Endothelial cell of umbilical vein (primary cell): ENCODE results near the gene KAT2A.

Source experiments
- CTCF ChIP-seq, 2 donors: IDR thresholded peaks; 1 replicate in 1 of 2; 2 replicates in 1 of 2; pipeline ENCODE4 v1.5.1; 2011; ENCODE audit warnings: low read length in 2 of 2, mild to moderate bottlenecking in 2 of 2, moderate library complexity in 2 of 2, control low read depth in 1 of 2, inconsistent platforms in 1 of 2, low read depth in 1 of 2; ENCODE audit not compliant: insufficient read depth in 1 of 2; ENCODE audit errors: extremely low read depth in 1 of 2
- FOS ChIP-seq: IDR thresholded peaks from 2 replicates; pipeline ENCODE4 v1.6.1; 2011; ENCODE audit warnings: mild to moderate bottlenecking, low read length, moderate library complexity, borderline replicate concordance; ENCODE audit not compliant: insufficient read depth
- MAX ChIP-seq: IDR thresholded peaks from 2 replicates; pipeline ENCODE4 v1.6.1; 2011; ENCODE audit not compliant: insufficient read depth, insufficient read length
- MYC ChIP-seq: IDR thresholded peaks from one replicate; pipeline ENCODE4 v1.6.1; 2011; ENCODE audit warnings: mild to moderate bottlenecking, low read depth, low read length
- POLR2A ChIP-seq: IDR thresholded peaks from 2 replicates; pipeline ENCODE4 v1.6.1; 2012; ENCODE audit warnings: low read depth, mild to moderate bottlenecking, control low read depth, low read length
- POLR2AphosphoS5 ChIP-seq: IDR thresholded peaks from 2 replicates; pipeline ENCODE4 v1.6.1; 2012; ENCODE audit warnings: low read depth, mild to moderate bottlenecking, control low read depth, low read length, moderate library complexity; ENCODE audit not compliant: insufficient read depth

GRCh38 chr17:42092939-42093338, 28.2 kb downstream of the KAT2A start:
- TF ChIP-seq CTCF (IDR thresholded peaks at IDR 0.05; ENCODE audit: extremely low read depth in 1 of 2, insufficient read depth in 1 of 2, low read depth in 1 of 2, low read length in 2 of 2) (no peak), MYC (no peak), POLR2AphosphoS5 (no peak), POLR2A (no peak), FOS (no peak), MAX (no peak)
